AG10803 (cell line): ENCODE results near the gene ANKRD66.

Source experiments
- DNase-seq: peaks from one replicate; pipeline ENCODE4 v3.0.0; 2010; ENCODE audit warnings: low read depth
- H3K4me3 ChIP-seq: 2 replicates; pipeline ENCODE4 v1.5.1; 2011; ENCODE audit warnings: mild to moderate bottlenecking, low read length, control low read depth
- CTCF ChIP-seq: conservative IDR thresholded peaks from 2 replicates; pipeline ENCODE4 v1.5.1; 2011; ENCODE audit warnings: mild to moderate bottlenecking, low read length, control low read depth, inconsistent platforms

The ANKRD66 gene

GRCh38 chr6:46749731-46750130 is 3.0 kb downstream of the ANKRD66 start:
- no peak overlapping the region for H3K4me3 ChIP-seq
- TF ChIP-seq CTCF, result no peak
- no peak for DNase-seq

GRCh38 chr6:46751658-46752057 is 4.9 kb downstream of the ANKRD66 start:
- DNase-seq, result no peak
- no peak for TF ChIP-seq CTCF
- no peak overlapping the region for H3K4me3 ChIP-seq

- TF ChIP-seq CTCF, result no peak
- no peak overlapping the region for H3K4me3 ChIP-seq
- DNase-seq, result no peak
Measured at GRCh38 chr6:46755865-46756264, 9.1 kb downstream of the ANKRD66 start.

GRCh38 chr6:46756469-46757213 is 9.9 kb downstream of the ANKRD66 start:
- H3K4me3 ChIP-seq, result no peak overlapping the region
- no peak for TF ChIP-seq CTCF
- no peak for DNase-seq

GRCh38 chr6:46757214-46757596 is 10.5 kb downstream of the ANKRD66 start:
- DNase-seq, result no peak
- H3K4me3 ChIP-seq, result no peak overlapping the region
- no peak for TF ChIP-seq CTCF

GRCh38 chr6:46758960-46759753 is 12.4 kb downstream of the ANKRD66 start:
- DNase-seq, result no peak
- H3K4me3 ChIP-seq, result no peak overlapping the region
- no peak for TF ChIP-seq CTCF

- TF ChIP-seq CTCF, result no peak
Measured at GRCh38 chr6:46760925-46761324, 14.2 kb downstream of the ANKRD66 start.

More at GRCh38 chr6:46760925-46761324, 14.2 kb downstream of the ANKRD66 start:
- H3K4me3 ChIP-seq, result no peak overlapping the region
- DNase-seq, result no peak
